Placental pericyte (primary cell): ENCODE measurements around the gene GABRR1. TPM values are rescaled to one million over a fixed set of nuclear protein-coding genes. Genes with fewer than 3 reads are reported as not detected.

Source experiments
- total RNA-seq: library from RNA; depleted of rRNA; stranded (reverse); fragments of >200 nt; gene quantifications from 2 replicates; pipeline ENCODE4 v1.2.3, GENCODE V29; 2012

GABRR1 gene
- not detected in 2 replicates for total RNA-seq

DNA sequence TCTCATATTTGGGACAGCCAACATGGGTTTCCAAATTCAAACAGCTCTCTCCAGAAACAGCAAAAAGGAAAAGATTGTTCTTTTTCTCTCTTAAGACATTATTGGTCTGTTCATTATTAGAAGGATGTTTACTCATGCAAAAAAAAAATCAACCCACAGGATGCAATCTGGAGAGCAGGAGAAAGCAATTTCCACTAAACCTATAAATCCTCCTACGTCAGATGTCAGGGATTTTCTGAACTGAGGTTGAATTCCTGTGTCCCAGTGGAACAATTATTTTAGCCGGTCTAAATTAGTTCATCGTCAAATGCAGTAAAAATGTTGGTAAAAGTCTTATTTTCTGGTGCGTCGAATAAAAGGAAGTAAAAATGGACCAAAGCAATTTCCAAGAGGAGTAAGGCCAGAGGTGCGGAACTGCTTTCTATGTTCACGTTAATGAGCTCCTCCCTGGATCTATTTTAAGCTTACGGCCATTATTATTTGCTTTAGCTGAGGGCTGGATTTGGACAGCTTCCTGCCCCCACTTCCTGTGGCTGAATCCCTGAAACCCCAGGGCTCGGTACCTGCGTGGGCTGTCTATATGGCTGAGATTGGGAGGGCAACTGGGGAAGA is at the start of gene GABRR1:
Gene GABRR1 (minus strand): TSS at position 60 of the 612 bp plus-strand sequence. CDS start 36 bp downstream, at position 24.

DNA sequence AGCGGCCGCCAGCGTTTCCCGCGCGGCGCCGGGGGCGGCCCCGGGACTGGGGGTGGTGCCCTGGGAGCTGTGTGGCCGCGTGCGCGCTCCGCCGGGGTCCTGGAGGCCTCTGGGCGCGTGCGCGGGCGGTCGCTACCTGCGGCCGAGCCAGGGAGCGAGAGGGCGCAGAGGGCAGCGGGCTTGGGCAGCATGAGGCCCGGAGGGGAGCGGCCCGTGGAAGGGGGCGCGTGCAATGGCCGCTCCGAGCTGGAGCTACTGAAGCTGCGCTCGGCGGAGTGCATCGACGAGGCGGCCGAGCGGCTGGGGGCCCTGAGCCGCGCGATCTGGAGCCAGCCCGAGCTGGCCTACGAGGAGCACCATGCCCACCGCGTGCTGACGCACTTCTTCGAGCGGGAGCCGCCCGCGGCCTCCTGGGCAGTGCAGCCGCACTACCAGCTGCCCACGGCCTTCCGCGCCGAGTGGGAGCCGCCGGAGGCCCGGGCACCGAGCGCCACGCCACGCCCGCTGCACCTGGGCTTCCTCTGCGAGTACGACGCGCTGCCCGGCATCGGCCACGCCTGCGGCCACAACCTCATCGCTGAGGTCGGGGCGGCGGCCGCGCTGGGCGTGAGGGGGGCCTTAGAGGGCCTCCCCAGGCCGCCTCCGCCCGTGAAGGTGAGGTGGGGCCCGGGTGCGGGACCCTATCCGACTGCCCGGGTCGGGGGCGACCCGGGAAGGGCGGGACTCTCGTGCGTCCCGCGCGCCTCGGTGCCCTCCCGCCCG is 71.0 kb downstream of the GABRR1 start, which contains the start of gene PM20D2:
Gene PM20D2 (plus strand): TSS at position 100 of the 762 bp plus-strand sequence. CDS start 90 bp downstream, at position 190.

Other genes starting within 250 kb of the GABRR1 start
- gene PNRC1, start 136.6 kb downstream of the GABRR1 start, total RNA-seq, result 22.9 and 107 TPM in 2 replicates
- under 0.01 TPM in 1 of 2 replicates, not detected in the other for gene SRSF12, start 99.3 kb downstream of the GABRR1 start, total RNA-seq
- 1.3 and 5.7 TPM in 2 replicates for gene PM20D2, start 71.3 kb downstream of the GABRR1 start, total RNA-seq
- 0.14 TPM in 1 of 2 replicates, not detected in the other for gene GABRR2, start 97.9 kb upstream of the GABRR1 start, total RNA-seq
- 48.2 and 61.7 TPM in 2 replicates for gene UBE2J1, start 135.4 kb upstream of the GABRR1 start, total RNA-seq
- gene RRAGD, start 194.9 kb upstream of the GABRR1 start, total RNA-seq, result 0.22 and 1.4 TPM in 2 replicates
- 0.22 and 0.43 TPM in 2 replicates for gene ANKRD6, start 215.8 kb upstream of the GABRR1 start, total RNA-seq